Uterus (tissue), 2 donors: ENCODE measurements around the gene ADAMTSL4.
A peak's percentile ranks its signal among the peaks of the same experiment; 100 is the strongest.

Source experiments
- POLR2A ChIP-seq, 2 donors: fragments of 450-650 bp; IDR thresholded peaks; one replicate each; pipeline ENCODE4 v1.6.1; 2016; ENCODE audit warnings: antibody characterized with exemption in 2 of 2, mild to moderate bottlenecking in 1 of 2, moderate library complexity in 1 of 2
- TF ChIP-seq, protein P1 (sequence below), 4 experiments: fragments of 200-600 bp in 2 of 4; fragments of 450-650 bp in 2 of 4; sonication (generic) in 2 of 4; IDR thresholded peaks; one replicate each; pipeline ENCODE4 v1.5.1; 2016 to 2019; ENCODE audit warnings: antibody characterized with exemption in 4 of 4, mild to moderate bottlenecking in 2 of 4, moderate library complexity in 1 of 4

DNA sequence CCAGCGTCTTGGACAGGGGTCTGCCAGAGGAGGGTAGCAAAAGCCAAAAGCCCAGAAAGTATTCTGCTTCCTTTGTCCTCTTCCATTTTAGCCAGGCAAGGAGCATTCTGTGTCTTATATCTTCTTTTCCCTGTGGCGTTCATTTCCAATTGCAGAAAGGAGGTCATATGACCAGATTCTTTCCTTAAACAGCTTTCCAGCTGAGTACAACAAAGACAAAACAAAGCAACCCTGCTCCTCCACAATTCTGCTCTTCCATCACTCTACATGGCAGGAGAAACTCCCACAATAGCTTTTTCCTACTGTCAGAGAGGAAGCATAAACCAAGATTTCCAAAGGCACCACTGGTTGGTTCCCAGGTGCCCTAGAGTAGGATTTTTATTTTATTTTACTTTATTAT lies 60.5 kb downstream of the ADAMTSL4 start:
- TF ChIP-seq, protein P1, sequence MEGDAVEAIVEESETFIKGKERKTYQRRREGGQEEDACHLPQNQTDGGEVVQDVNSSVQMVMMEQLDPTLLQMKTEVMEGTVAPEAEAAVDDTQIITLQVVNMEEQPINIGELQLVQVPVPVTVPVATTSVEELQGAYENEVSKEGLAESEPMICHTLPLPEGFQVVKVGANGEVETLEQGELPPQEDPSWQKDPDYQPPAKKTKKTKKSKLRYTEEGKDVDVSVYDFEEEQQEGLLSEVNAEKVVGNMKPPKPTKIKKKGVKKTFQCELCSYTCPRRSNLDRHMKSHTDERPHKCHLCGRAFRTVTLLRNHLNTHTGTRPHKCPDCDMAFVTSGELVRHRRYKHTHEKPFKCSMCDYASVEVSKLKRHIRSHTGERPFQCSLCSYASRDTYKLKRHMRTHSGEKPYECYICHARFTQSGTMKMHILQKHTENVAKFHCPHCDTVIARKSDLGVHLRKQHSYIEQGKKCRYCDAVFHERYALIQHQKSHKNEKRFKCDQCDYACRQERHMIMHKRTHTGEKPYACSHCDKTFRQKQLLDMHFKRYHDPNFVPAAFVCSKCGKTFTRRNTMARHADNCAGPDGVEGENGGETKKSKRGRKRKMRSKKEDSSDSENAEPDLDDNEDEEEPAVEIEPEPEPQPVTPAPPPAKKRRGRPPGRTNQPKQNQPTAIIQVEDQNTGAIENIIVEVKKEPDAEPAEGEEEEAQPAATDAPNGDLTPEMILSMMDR (IDR thresholded peaks at IDR 0.05), result no peak
- TF ChIP-seq POLR2A (IDR thresholded peaks at IDR 0.05), result peak in 1 of 2 donors; percentile 25
